K562 (cell line): ENCODE results near the gene SYTL4. TPM values are rescaled to one million over a fixed set of nuclear protein-coding genes. Genes with fewer than 3 reads are reported as not detected.

Experiments
- ATAC-seq: fragments of 200-7000 bp; cut with Tn5 transposase; 3 replicates; pipeline ENCODE4 v1.9.1; 2020; ENCODE audit warnings: moderate library complexity
- BruUV-seq: library from RNA; stranded (reverse); fragments of 400-500 nt; replicated peaks from 2 replicates; lab custom pipeline; 2021; lab: Mats Ljungman, UMichigan
- CTCF ChIA-PET: fragments of 300-600 bp; formaldehyde crosslinking; extraction: SDS; loops from one replicate; lab custom pipeline; 2021; ENCODE audit warnings: low intra/inter-chr PET ratio; lab: Yijun Ruan, JAX
- POLR2A ChIA-PET: fragments of 300-600, 350-650 bp; sonication (Branson Sonifier 250); formaldehyde crosslinking; extraction: SDS; loops from one replicate; lab custom pipeline; 2021; ENCODE audit warnings: antibody characterized with exemption, inconsistent platforms; lab: Yijun Ruan, JAX
- DNase-seq, 4 experiments: peaks; one replicate each; pipeline versions ENCODE4 v3.0.0 to v3.0.0-alpha.2; 2011 to 2018; ENCODE audit warnings: low spot score in 3 of 4, mixed read lengths in 3 of 4; ENCODE audit errors: extremely low read depth in 1 of 4
- FAIRE-seq: peaks from 2 replicates; lab custom pipeline; 2011; peaks lifted over from hg19 to GRCh38; lab: Jason Lieb, UNC
- H2AFZ ChIP-seq: 2 replicates; pipeline ENCODE4 v1.6.0; 2011; ENCODE audit warnings: low read depth, low read length, control low read depth, inconsistent platforms
- H3K27ac ChIP-seq: fragments of 200-600 bp; 3 replicates; pipeline ENCODE4 v1.8.0; 2011; ENCODE audit warnings: low read depth, mild to moderate bottlenecking, control low read depth, inconsistent platforms, low read length, moderate library complexity, mixed read lengths; ENCODE audit errors: extremely low read depth
- H3K27me3 ChIP-seq, 2 experiments: fragments of 300-600 bp in 1 of 2; 2 replicates in 1 of 2; 3 replicates in 1 of 2; pipeline versions ENCODE4 v1.6.0 to v1.8.0; 2011; ENCODE audit warnings: inconsistent platforms in 2 of 2, low read length in 2 of 2, mild to moderate bottlenecking in 1 of 2, mixed read lengths in 1 of 2, moderate library complexity in 1 of 2; ENCODE audit not compliant: control insufficient read depth in 2 of 2, insufficient read depth in 2 of 2
- H3K36me3 ChIP-seq: fragments of 300-600 bp; 3 replicates; pipeline ENCODE4 v1.8.0; 2011; ENCODE audit warnings: mild to moderate bottlenecking, low read length, inconsistent platforms; ENCODE audit not compliant: control insufficient read depth, insufficient read depth
- H3K4me1 ChIP-seq, 2 experiments: fragments of 200-600 bp in 1 of 2; replicated peaks in 1 of 2; 2 replicates in 1 of 2; 3 replicates in 1 of 2; pipeline versions ENCODE4 v1.5.1 to v1.8.0; 2011; ENCODE audit warnings: inconsistent platforms in 2 of 2, low read length in 2 of 2, mild to moderate bottlenecking in 1 of 2, mixed read lengths in 1 of 2, moderate library complexity in 1 of 2; ENCODE audit not compliant: control insufficient read depth in 2 of 2, insufficient read depth in 2 of 2
- H3K4me2 ChIP-seq: 2 replicates; pipeline ENCODE4 v1.6.1; 2011; ENCODE audit warnings: low read length, control low read depth, inconsistent platforms, mixed read lengths; ENCODE audit not compliant: insufficient read depth
- H3K4me3 ChIP-seq: fragments of 200-600 bp; sonication (generic), shearing (Covaris generic); 2 replicates; pipeline ENCODE4 v1.5.1; 2016; ENCODE audit warnings: control low read depth, inconsistent platforms
- H3K79me2 ChIP-seq: fragments of 200-600 bp; 3 replicates; pipeline ENCODE4 v1.8.0; 2011; ENCODE audit warnings: low read length, inconsistent platforms; ENCODE audit not compliant: control insufficient read depth, insufficient read depth
- H3K9ac ChIP-seq, 2 experiments: 2 replicates each; pipeline versions ENCODE4 v1.6.0 to v1.6.1; 2011; ENCODE audit warnings: low read depth in 2 of 2, low read length in 2 of 2, control low read depth in 1 of 2, inconsistent platforms in 1 of 2, mild to moderate bottlenecking in 1 of 2, mixed read lengths in 1 of 2; ENCODE audit not compliant: insufficient read depth in 1 of 2
- H3K9me1 ChIP-seq: one replicate; pipeline ENCODE4 v1.6.0; 2011; ENCODE audit warnings: inconsistent platforms, mild to moderate bottlenecking, low read length, moderate library complexity; ENCODE audit not compliant: control insufficient read depth, insufficient read depth
- H3K9me3 ChIP-seq: replicated peaks from 2 replicates; pipeline ENCODE4 v1.5.1; 2011; ENCODE audit warnings: low read depth, low read length, inconsistent platforms; ENCODE audit not compliant: control insufficient read depth, insufficient read depth
- H4K20me1 ChIP-seq: replicated peaks from 2 replicates; pipeline ENCODE4 v1.6.1; 2011; ENCODE audit warnings: low read length, inconsistent platforms, mixed read lengths; ENCODE audit not compliant: control insufficient read depth, insufficient read depth
- ARID2 ChIP-seq: fragments of 450-650 bp; IDR thresholded peaks from 2 replicates; pipeline ENCODE4 v1.6.1; 2017; ENCODE audit warnings: antibody characterized with exemption, mild to moderate bottlenecking
- ATF3 ChIP-seq, 2 experiments: fragments of 450-650 bp in 1 of 2; sonication (generic) in 1 of 2; formaldehyde crosslinking in 1 of 2; IDR thresholded peaks in 1 of 2; conservative IDR thresholded peaks in 1 of 2; 2 replicates each; pipeline versions ENCODE4 v1.6.1 to v1.8.1; 2016 to 2023; ENCODE audit warnings: mild to moderate bottlenecking in 2 of 2, moderate library complexity in 2 of 2, inconsistent platforms in 1 of 2, missing genetic modification reagents in 1 of 2
- BCOR ChIP-seq: fragments of 450-650 bp; IDR thresholded peaks from 2 replicates; pipeline ENCODE4 v1.6.1; 2016
- ELF2 ChIP-seq: fragments of 250-450 bp; sonication (Bioruptor Pico); IDR thresholded peaks from 2 replicates; pipeline ENCODE4 v1.5.0; 2021; ENCODE audit warnings: mild to moderate bottlenecking
- ELF4 ChIP-seq: fragments of 450-650 bp; formaldehyde crosslinking; IDR thresholded peaks from 2 replicates; pipeline ENCODE4 v1.4.0; 2022; ENCODE audit warnings: missing genetic modification characterization
- HMG20B ChIP-seq: fragments of 250-450 bp; sonication (Bioruptor Pico); IDR thresholded peaks from 2 replicates; pipeline ENCODE4 v1.5.0; 2021; ENCODE audit warnings: mild to moderate bottlenecking
- HNRNPH1 ChIP-seq: fragments of 200-400 bp; formaldehyde crosslinking; optimal IDR thresholded peaks from 2 replicates; pipeline ENCODE3; 2017; ENCODE audit warnings: low read depth, mild to moderate bottlenecking, low read length, moderate library complexity
- MECOM ChIP-seq: fragments of 250-450 bp; sonication (Bioruptor Pico); IDR thresholded peaks from 2 replicates; pipeline ENCODE4 v1.8.0; 2022; ENCODE audit warnings: inconsistent platforms
- MYNN ChIP-seq, 2 experiments: sonication (generic); formaldehyde crosslinking in 1 of 2; IDR thresholded peaks; 2 replicates each; pipeline versions ENCODE4 v1.5.0 to v1.6.1; 2016 to 2020; ENCODE audit warnings: antibody characterized with exemption in 1 of 2, missing genetic modification reagents in 1 of 2
- RAD21 ChIP-seq, 2 experiments: fragments of 250-450 bp in 1 of 2; fragments of 450-650 bp in 1 of 2; sonication (Bioruptor Pico) in 1 of 2; formaldehyde crosslinking in 1 of 2; IDR thresholded peaks in 1 of 2; conservative IDR thresholded peaks in 1 of 2; 2 replicates each; pipeline versions ENCODE4 v1.4.0 to v1.8.0; 2020 to 2022; ENCODE audit warnings: mild to moderate bottlenecking in 2 of 2, moderate library complexity in 1 of 2
- SAFB2 ChIP-seq: fragments of 200-400 bp; formaldehyde crosslinking; IDR thresholded peaks from 2 replicates; pipeline ENCODE4 v1.6.1; 2018; ENCODE audit warnings: borderline replicate concordance, low read length, low read depth, moderate library complexity; ENCODE audit not compliant: severe bottlenecking
- SMAD2 ChIP-seq: fragments of 150-350 bp; IDR thresholded peaks from 2 replicates; pipeline ENCODE4 v1.6.1; 2014; ENCODE audit warnings: low read depth, mild to moderate bottlenecking, low read length
- STAG1 ChIP-seq: sonication (generic); formaldehyde crosslinking; IDR thresholded peaks from 2 replicates; pipeline ENCODE4 v1.5.0; 2020; ENCODE audit warnings: missing genetic modification reagents, borderline replicate concordance
- TCF7L2 ChIP-seq: fragments of 150-350 bp; IDR thresholded peaks from 2 replicates; pipeline ENCODE4 v1.6.1; 2016; ENCODE audit warnings: low read depth, mild to moderate bottlenecking, low read length, moderate library complexity
- TRIM24 ChIP-seq, 2 experiments: fragments of 450-650 bp; IDR thresholded peaks; 2 replicates each; pipeline ENCODE4 v1.6.1; 2016
- WGBS: fragments of 100-300 bp; shearing (Covaris generic); methylation state at CpG from one replicate; pipeline ENCODE4 v1.1.6; 2016; ENCODE audit warnings: low coverage, mixed read lengths; ENCODE audit not compliant: insufficient coverage; ENCODE audit errors: missing lambda C conversion rate; 5-methylcytosine and 5-hydroxymethylcytosine counted together
- in situ Hi-C: fragments of 300-500 bp; cut with MboI; formaldehyde crosslinking; loops from 4 replicates; pipeline ENCODE4 v1.15.0; 2018; ENCODE audit warnings: inconsistent platforms, mixed read lengths
- intact Hi-C: fragments of 100-400 bp; cut with micrococcal nuclease; formaldehyde crosslinking; loops from 2 replicates; pipeline ENCODE4 v1.14.2; 2022
- polyA plus RNA-seq, 8 experiments: library from polyadenylated mRNA; depleted of rRNA in 4 of 8; stranded (reverse) in 5 of 8; unstranded in 3 of 8; fragments of >200 nt; fragmentation: Nextera tagmentation in 2 of 8; fragmentation: Illumina TruSeq in 1 of 8; extraction: Ambion mirVana in 2 of 8; extraction: Trizol in 1 of 8; gene quantifications; 2 replicates each; pipeline versions ENCODE4 v1.2.1 to v1.2.3, GENCODE V29; 2011 to 2014; ENCODE audit warnings: inconsistent platforms in 1 of 8, missing spikeins in 1 of 8
- total RNA-seq, 7 experiments: library from RNA; depleted of rRNA in 6 of 7; stranded (reverse); fragments of >200 nt in 6 of 7; fragmentation: Illumina TruSeq in 2 of 7; extraction: Trizol in 2 of 7; gene quantifications; 2 replicates each; pipeline versions ENCODE4 v1.2.1 to v1.2.3, GENCODE V29; 2011 to 2021; ENCODE audit warnings: low replicate concordance in 1 of 7
- TF ChIP-seq, protein P1 (sequence below): sonication (generic); formaldehyde crosslinking; IDR thresholded peaks from 2 replicates; pipeline ENCODE4 v1.9.0; 2022; ENCODE audit warnings: mild to moderate bottlenecking, missing genetic modification reagents
- TF ChIP-seq, protein P2 (sequence below): fragments of 450-650 bp; formaldehyde crosslinking; IDR thresholded peaks from 2 replicates; pipeline ENCODE4 v1.4.0; 2020; ENCODE audit warnings: mild to moderate bottlenecking, moderate library complexity

The SYTL4 gene
- total and polyA plus RNA-seq, 9 of the 15 experiments (the other 6 are each of a cell fraction or from before 2014, with no cell fraction given), result 0.65 to 9.0 (median 1.5) TPM

GRCh38 chrX:100685284-100685996, 46.5 kb downstream of the SYTL4 start:
- Histone ChIP-seq H3K79me2 (no peaks in the 10 kb centered on the region), H3K9ac (no peak overlapping the region), H3K4me2 (no peak overlapping the region), H2AFZ (no peak overlapping the region), H3K27ac (no peak overlapping the region), H3K27me3 (no peaks in the 10 kb centered on the region), H4K20me1 (no peaks in the 10 kb centered on the region), H3K36me3 (no peaks in the 10 kb centered on the region), H3K4me3 (no peak overlapping the region), H3K9me3 (no peaks in the 10 kb centered on the region), H3K9me1 (no peaks in the 10 kb centered on the region), H3K4me1 (no peaks in the 10 kb centered on the region)
- CTCF ChIA-PET, result interaction anchor here (0.5 to 3.1 kb wide), 5 partner anchors 83 to 1810 kb away, joined by 3 to 54 read pairs (median 4); partner anchors contain the start of gene TAF7L
- POLR2A ChIA-PET, result no interaction called here
- in situ Hi-C loops, result loop anchor here (5.0 to 25.0 kb wide), 2 partner anchors 82 to 502 kb away; no protein-coding TSS in a partner anchor
- WGBS, result 4% methylated on average over 5 of the region's 5 CpGs
- intact Hi-C loops, result loop anchor here (1.0 to 10.0 kb wide), 3 partner anchors 83 to 599 kb away; no protein-coding TSS in a partner anchor
- BruUV-seq, result no TSS peak
- ATAC-seq (peak; percentile 93), FAIRE-seq (peak; percentile 85), DNase-seq (peak; percentile 59 to 77 (median 68))
- TF ChIP-seq ELF4, result no peak
- no peak for TF ChIP-seq SMAD2
- TF ChIP-seq STAG1 (CRISPR knock-in tag), result peak; percentile 50; the same call in 1 of the 2 replicates
- no peak for TF ChIP-seq BCOR
- no peak for TF ChIP-seq MYNN (IDR thresholded peaks at IDR 0.05)
- TF ChIP-seq MYNN (CRISPR knock-in tag; IDR thresholded peaks at IDR 0.05), result no peak
- no peak for TF ChIP-seq TRIM24 (IDR thresholded peaks at IDR 0.05)
- no peak for TF ChIP-seq MECOM (CRISPR knock-in tag)
- TF ChIP-seq, protein P1, sequence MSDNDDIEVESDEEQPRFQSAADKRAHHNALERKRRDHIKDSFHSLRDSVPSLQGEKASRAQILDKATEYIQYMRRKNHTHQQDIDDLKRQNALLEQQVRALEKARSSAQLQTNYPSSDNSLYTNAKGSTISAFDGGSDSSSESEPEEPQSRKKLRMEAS (CRISPR knock-in tag), result no peak
- no peak for TF ChIP-seq SAFB2
- TF ChIP-seq ATF3 (IDR thresholded peaks at IDR 0.05), result no peak
- no peak for TF ChIP-seq ATF3 (CRISPR knock-in tag; conservative IDR thresholded peaks at IDR 0.05)
- TF ChIP-seq ELF2 (CRISPR knock-in tag), result no peak
- peak; percentile 83 to 96 for TF ChIP-seq RAD21 (CRISPR knock-in tag; conservative IDR thresholded peaks at IDR 0.05 in 1 of 2, IDR thresholded peaks at IDR 0.05 in 1 of 2)
- TF ChIP-seq, protein P2, sequence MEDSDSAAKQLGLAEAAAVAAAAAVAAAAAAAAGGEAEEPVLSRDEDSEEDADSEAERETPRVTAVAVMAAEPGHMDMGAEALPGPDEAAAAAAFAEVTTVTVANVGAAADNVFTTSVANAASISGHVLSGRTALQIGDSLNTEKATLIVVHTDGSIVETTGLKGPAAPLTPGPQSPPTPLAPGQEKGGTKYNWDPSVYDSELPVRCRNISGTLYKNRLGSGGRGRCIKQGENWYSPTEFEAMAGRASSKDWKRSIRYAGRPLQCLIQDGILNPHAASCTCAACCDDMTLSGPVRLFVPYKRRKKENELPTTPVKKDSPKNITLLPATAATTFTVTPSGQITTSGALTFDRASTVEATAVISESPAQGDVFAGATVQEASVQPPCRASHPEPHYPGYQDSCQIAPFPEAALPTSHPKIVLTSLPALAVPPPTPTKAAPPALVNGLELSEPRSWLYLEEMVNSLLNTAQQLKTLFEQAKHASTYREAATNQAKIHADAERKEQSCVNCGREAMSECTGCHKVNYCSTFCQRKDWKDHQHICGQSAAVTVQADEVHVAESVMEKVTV (CRISPR knock-in tag), result peak; percentile 87
- TF ChIP-seq HNRNPH1, result no peak
- no peak for TF ChIP-seq HMG20B
- TF ChIP-seq ARID2, result peak; percentile 86
- TF ChIP-seq TCF7L2, result 0 out of 2 replicates have a peak, but pooled peaks have one; percentile 42
